ENCODE measurements around the gene PRKCE. TPM values are rescaled to one million over a fixed set of nuclear protein-coding genes. Genes with fewer than 3 reads are reported as not detected.
A peak's percentile ranks its signal among the peaks of the same experiment; 100 is the strongest.

PRKCE gene
- total RNA-seq, 6 experiments from 2014 or later: 5.2 to 18.8 (median 11.0) TPM

DNA sequence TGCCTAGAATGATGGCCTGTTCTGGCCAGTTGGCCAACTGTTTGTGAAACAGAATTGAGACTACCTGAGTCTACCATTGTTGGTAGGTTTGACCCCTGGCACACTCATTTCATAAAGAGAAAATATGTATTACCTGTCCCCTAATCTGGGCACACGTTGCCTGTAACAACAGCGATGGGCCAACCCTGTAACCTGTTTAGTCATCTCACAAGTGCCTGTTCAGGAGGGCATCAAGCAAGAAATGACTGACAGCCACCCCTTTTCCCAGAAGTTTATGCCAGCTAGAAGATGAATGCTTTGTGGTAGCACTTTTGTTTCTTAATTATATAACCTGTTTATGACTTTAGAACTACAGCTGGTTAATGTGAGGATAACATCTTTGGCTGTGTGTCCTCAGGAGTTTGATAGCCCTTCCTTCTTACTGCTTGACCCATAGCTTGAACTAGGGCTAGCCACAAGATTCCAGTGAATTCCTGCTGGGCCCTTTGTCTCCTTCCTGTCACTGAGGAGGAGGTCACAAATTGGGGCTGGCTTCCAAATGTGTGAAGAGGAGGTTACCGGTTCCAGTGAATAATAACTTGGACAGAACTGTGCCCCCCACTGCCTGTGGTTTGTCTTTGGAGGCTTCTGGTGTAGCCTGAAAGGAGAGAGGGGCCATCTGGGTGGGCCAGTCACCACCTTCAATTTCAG lies 371.8 kb downstream of the PRKCE start:
- DNase-seq: no peak
- 60% methylated on average over 1 of the region's 3 CpGs for WGBS (ENCODE audit: insufficient coverage, low coverage, low lambda C conversion rate, missing lambda C conversion rate)

DNA sequence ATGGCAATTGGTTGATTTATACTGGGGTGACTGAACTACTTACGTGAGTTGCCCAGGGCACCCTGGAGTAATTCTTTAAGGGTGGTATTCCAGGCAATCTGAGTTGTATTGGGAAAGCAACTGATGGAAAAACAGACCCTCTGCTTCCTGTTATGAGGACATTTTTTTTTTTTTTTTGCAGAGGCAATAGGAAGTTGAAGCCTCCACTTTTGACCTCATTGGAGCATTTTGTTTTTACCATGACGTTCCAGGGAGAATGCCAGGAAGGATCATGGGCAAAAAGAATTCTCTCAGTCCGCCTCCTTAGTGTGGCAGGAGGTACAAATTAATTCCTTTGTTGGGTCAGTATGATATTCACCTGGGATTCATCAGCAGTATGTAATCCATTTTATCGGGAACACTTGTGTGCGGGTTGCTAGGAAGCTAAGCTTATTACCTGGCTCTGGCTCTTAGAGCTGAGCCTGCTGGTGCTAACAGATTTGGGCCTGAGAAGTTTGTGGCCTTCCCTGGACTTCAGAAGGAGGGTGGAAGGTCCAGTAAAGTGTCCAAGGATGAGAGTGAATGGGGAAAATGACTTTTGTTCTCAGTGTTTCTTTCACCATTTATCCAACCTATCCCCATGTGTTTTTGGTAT lies 372.8 kb downstream of the PRKCE start:
- H3K27me3 ChIP-seq: no peaks in the 10 kb centered on the region
- WGBS (ENCODE audit: insufficient coverage, low coverage, low lambda C conversion rate, missing lambda C conversion rate): 84% methylated on average over 3 of the region's 5 CpGs
- intact Hi-C loops (cut with DNase I): no loop called here
- ATAC-seq: peak in 3 of 4 donors; percentile 14 to 33 (median 20)
- TF ChIP-seq, protein P1, sequence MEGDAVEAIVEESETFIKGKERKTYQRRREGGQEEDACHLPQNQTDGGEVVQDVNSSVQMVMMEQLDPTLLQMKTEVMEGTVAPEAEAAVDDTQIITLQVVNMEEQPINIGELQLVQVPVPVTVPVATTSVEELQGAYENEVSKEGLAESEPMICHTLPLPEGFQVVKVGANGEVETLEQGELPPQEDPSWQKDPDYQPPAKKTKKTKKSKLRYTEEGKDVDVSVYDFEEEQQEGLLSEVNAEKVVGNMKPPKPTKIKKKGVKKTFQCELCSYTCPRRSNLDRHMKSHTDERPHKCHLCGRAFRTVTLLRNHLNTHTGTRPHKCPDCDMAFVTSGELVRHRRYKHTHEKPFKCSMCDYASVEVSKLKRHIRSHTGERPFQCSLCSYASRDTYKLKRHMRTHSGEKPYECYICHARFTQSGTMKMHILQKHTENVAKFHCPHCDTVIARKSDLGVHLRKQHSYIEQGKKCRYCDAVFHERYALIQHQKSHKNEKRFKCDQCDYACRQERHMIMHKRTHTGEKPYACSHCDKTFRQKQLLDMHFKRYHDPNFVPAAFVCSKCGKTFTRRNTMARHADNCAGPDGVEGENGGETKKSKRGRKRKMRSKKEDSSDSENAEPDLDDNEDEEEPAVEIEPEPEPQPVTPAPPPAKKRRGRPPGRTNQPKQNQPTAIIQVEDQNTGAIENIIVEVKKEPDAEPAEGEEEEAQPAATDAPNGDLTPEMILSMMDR (IDR thresholded peaks at IDR 0.05): no peak
- TF ChIP-seq POLR2A (IDR thresholded peaks at IDR 0.05): no peak
- H3K36me3 ChIP-seq: no peaks in the 10 kb centered on the region
- H3K4me3 ChIP-seq: no peak overlapping the region
- peak overlapping the region in 1 of 3 donors; percentile 3 for H3K27ac ChIP-seq
- H3K4me1 ChIP-seq: peaks cover 0 to 6% (median under 1%) of the 10 kb centered on the region in 4 donors
- no peaks in the 10 kb centered on the region for H3K9me3 ChIP-seq
- no peak for DNase-seq

More for the DNA sequence above, 371.8 kb downstream of the PRKCE start:
- Histone ChIP-seq H3K4me1 (peaks cover 0 to 15% (median 6%) of the 10 kb centered on the region in 4 donors), H3K27ac (no peak overlapping the region), H3K4me3 (no peak overlapping the region), H3K27me3 (no peaks in the 10 kb centered on the region), H3K36me3 (no peaks in the 10 kb centered on the region), H3K9me3 (no peaks in the 10 kb centered on the region)
- TF ChIP-seq, protein P1 (IDR thresholded peaks at IDR 0.05): no peak
- no peak for TF ChIP-seq POLR2A (IDR thresholded peaks at IDR 0.05)
- ATAC-seq: peak in 1 of 4 donors; percentile 57
- intact Hi-C loops (cut with DNase I): no loop called here

DNA sequence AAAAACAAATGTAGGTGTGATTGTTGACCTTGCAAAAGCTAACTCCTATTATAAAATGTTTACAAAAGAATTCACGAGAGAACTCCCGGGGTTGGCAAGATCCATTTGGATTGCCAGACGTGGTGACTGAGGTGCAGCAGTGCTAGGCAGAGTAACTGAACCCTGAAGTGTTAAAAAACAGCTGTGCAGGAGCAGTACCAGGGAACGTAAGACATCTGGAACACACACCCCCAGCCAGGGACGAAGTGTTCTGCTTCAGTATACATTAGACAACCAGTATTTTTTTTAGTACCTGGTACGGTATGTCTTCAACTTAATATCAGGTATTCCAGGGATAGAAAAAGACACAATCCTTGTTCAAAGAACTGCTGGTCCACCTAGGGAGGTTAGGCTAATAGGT lies 373.6 kb downstream of the PRKCE start:
- WGBS (ENCODE audit: insufficient coverage, low coverage, low lambda C conversion rate, missing lambda C conversion rate): 61% methylated on average over 6 of the region's 6 CpGs
- Histone ChIP-seq H3K9me3 (no peaks in the 10 kb centered on the region), H3K4me1 (peaks cover 0 to 2% (median under 1%) of the 10 kb centered on the region in 4 donors), H3K4me3 (no peak overlapping the region), H3K27me3 (no peaks in the 10 kb centered on the region), H3K27ac (no peak overlapping the region), H3K36me3 (no peaks in the 10 kb centered on the region)
- no peak for DNase-seq
- TF ChIP-seq, protein P1 (IDR thresholded peaks at IDR 0.05): no peak
- no peak for TF ChIP-seq POLR2A (IDR thresholded peaks at IDR 0.05)
- intact Hi-C loops (cut with DNase I): no loop called here
- ATAC-seq: no peak

DNA sequence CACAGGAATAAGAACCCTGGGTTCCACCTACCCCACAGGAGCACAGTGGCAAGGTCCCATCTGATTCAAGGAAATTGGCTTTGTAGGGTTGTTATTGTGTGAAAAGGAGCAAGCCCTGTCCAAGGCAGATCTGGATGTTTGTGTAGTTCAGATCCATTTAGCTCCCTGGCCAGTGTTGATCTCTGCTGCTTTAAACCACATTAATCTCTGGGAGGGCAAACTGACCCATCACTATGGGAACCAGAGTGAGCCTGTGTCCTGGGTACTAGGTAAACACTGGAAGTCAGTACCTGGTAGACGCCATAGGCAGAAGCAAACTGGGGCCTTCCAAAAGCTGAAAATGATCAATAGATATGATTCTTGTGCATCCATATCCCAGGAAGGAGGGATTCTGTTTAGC lies 374.2 kb downstream of the PRKCE start:
- Histone ChIP-seq H3K27ac (no peak overlapping the region), H3K9me3 (no peaks in the 10 kb centered on the region), H3K27me3 (no peaks in the 10 kb centered on the region), H3K36me3 (no peaks in the 10 kb centered on the region), H3K4me1 (peaks cover 0 to 8% (median 2%) of the 10 kb centered on the region in 4 donors), H3K4me3 (no peak overlapping the region)
- intact Hi-C loops (cut with DNase I): no loop called here
- 40% methylated on average over 1 of the region's 1 CpG for WGBS (ENCODE audit: insufficient coverage, low coverage, low lambda C conversion rate, missing lambda C conversion rate)
- ATAC-seq (no peak), DNase-seq (no peak)
- TF ChIP-seq, protein P1 (IDR thresholded peaks at IDR 0.05): no peak
- no peak for TF ChIP-seq POLR2A (IDR thresholded peaks at IDR 0.05)
